HL-60/S4 treated with retinoic acid at 250 ng/mL for 4 days and 3 days (cell line): Measurements from ENCODE around the gene FMOD.
"Not testable (repeated sequence)": the region's sequence is repeated elsewhere in the genome, so short reads cannot be mapped to it uniquely, and the experiment has no call there.

ENCODE experiments used
- in situ Hi-C: fragments of 300-500 bp; cut with MboI; formaldehyde crosslinking; loops from 2 replicates; pipeline ENCODE4 v1.7.0; 2022; ENCODE audit warnings: low sequenced_read_pairs

FMOD gene

DNA sequence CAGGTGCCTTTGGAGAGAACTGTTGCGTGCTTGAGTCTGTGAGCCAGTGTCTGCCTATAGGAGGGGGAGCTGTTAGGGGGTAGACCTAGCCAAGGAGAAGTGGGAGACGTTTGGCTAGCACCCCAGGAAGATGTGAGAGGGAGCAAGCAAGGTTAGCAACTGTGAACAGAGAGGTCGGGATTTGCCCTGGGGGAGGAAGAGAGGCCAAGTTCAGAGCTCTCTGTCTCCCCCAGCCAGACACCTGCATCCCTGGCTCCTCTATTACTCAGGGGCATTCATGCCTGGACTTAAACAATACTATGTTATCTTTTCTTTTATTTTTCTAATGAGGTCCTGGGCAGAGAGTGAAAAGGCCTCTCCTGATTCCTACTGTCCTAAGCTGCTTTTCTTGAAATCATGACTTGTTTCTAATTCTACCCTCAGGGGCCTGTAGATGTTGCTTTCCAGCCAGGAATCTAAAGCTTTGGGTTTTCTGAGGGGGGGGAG is 43.2 kb downstream of the FMOD start:
- in situ Hi-C loops = no loop called here

DNA sequence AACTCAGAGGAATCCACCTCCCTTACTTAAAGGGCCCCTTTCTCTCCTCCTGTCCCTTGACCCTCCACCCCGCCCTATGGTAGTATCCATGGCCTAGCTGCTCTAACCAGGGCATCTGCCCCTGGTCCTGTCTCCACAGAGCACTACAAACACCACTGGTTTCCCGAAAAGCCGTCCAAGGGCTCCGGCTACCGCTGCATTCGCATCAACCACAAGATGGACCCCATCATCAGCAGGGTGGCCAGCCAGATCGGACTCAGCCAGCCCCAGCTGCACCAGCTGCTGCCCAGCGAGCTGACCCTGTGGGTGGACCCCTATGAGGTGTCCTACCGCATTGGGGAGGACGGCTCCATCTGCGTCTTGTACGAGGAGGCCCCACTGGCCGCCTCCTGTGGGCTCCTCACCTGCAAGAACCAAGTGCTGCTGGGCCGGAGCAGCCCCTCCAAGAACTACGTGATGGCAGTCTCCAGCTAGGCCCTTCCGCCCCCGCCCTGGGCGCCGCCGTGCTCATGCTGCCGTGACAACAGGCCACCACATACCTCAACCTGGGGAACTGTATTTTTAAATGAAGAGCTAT is 43.9 kb downstream of the FMOD start:
- in situ Hi-C loops = no loop called here

DNA sequence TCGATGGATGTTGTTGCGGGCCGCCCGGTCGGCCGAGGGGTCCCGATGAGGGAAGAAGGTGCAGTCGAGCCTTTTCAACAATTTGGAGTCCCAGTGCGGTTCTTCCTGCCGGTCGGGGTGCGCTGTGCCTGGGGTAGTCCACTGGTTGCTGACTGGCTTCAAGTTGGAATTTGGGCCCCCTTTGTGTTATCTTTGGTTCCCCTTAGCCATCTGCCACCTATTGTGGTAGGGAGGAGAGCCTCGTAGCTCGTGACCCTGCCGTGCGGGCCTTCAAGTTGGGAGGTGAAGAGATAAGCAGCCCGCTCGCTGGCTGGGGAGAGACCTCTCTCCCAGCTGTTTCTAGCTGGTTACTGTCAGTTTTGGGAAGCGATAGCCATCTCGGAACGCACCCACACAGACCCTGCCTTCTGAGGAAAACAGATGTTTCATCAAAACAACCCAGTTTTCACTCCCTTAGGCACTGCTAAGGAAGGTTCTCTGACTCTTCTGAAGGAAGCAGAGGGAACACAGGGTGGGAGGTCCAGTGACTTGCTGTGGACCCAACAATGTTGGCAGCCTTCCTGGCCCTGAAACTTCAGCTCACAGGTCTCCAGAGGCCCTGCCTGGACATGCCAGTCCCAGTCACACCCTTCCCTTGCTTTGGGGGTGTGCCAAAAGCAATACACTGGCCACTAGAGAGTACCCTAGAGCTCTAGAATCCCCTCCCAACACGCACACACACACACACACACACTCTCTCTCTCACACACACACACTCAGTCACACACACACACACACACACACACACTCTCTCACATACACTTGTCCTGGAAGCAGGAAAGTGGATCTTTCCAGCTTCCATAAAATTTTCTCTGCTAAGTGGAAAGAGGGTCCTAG is 44.6 kb downstream of the FMOD start:
- in situ Hi-C loops = no loop called here

DNA sequence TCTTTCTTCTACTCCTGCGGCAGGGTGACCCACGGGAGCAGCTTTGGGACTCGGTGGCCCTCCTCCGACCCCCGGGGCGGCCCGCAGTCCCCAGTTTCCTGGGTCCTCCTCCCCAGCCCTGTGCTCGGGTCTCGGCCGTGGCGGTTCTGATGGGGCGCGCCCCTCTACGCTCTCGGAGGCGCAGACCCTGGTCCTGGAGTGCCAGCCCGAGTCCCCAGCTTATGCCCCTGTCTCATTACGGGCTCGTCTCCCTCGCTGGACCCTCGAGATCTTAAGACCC is 45.2 kb downstream of the FMOD start:
- in situ Hi-C loops = no loop called here

DNA sequence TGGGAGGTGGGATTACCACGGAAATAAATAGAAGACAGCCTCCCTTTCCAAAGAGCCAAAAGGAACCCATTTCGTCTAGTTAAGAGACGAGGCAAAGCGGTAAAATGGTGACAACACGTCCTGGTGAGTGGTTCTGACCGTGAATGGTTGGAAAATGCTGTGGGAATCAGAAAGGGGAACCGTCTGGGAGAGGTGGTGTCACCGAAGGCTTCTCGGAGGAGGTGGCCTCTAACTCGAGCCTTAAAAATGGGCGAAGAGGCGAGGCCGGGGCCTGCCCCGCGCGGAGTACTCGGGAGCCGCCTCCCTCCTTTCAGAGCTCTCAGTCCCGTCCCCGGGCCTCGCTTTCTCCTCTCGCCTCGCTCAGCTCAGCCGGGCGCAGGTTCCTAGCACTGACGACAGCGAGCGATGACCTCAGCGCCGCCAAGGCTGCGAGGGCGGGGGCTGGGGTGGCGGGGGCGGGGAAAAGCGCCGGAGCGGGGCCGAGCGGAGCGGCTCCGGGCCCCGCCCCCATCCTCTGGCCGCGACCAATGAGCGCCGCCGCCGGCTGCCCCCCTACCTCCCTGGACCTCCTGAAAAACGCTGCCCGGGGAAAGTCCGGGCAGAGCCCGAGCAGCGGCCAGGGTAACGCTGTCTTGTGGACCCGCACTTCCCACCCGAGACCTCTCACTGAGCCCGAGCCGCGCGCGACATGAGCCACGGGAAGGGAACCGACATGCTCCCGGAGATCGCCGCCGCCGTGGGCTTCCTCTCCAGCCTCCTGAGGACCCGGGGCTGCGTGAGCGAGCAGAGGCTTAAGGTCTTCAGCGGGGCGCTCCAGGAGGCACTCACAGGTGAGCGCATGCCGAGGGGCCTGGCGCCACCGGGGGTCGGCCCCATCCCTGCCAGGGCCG is 45.8 kb downstream of the FMOD start, which contains the start of gene BTG2:
Gene BTG2, plus strand, starts transcription at position 601 of the 890 bp plus-strand sequence. Its CDS starts 88 bp downstream, at position 689.
- in situ Hi-C loops = no loop called here

DNA sequence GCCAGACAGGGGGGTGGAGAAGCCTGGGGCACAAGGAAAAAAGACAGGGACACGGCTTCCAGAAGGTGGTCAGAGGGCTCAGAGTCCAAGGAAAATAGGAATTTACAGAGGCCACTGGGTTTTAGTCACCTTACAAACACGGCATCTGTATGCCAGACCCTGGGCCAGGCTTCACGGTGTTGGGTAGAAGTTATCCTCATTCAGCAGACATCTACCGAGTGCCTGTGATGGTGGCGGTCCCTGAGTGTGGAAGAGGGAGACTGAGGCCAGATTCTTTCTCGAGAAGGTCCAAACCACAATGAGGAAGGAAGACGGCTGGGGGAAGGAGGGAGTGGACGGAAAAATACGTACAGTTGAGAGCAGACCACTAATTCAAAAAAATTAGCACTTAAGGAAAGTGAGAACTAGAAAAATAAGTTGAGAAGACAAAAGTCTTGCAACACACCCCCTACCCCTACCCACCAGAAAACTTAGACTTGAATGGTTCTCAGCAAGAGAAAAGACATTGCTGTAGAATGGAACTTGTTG is 46.5 kb downstream of the FMOD start:
- in situ Hi-C loops = no loop called here

DNA sequence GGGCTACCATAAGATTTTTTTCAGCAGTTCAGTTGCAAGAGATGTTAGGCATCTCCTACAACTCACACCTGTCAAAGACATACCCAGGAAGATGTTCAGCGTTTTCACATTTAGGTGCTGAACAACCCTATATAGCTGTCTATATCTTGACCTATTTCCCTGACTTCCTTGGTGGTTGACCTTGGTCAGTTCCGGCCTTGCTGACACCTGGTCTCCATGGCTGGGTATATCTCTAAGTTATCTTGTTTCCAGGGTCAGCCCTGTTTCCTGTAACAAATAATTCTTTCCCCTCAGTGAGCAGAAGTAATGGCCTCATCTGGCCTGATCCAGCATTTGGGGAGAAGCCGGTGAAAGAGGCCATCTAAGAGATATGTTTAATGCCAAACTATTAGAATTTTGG is 48.0 kb downstream of the FMOD start:
- in situ Hi-C loops = no loop called here

DNA sequence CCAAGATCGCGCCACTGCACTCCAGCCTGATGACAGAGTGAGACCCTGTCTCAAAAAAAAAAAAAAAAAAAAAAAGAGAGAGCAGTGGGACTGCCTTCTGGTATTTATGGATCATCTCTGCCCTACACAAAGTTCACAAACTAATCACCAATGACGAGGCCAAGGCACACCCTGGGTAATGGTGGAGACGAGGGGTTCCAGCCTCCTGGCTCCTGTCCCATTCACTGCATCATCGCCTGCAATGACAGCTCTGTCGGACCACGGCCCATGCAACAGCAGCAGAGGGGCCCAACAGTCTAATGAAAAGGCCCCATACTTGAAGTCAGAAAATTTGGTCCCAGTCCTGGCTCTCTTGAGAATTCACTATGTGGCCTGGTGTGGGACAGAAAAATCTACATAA is 48.5 kb downstream of the FMOD start:
- in situ Hi-C loops = no loop called here

DNA sequence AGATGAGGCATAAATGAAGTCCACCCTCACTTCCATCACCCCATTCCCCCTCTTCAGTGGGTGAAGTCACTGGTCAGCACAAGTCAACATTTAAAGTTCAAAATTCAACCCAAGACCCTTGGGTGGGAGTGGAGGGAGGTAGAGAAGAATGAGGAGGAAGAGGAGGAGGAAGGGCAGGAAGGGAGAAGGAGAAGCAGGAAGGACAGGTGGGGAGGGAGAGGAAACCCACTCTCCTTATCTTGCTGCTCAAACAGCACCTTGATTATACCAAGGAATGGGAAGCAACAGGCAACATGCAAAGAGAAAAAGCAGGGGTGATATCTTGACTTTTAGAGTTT is 49.6 kb downstream of the FMOD start:
- in situ Hi-C loops = no loop called here

DNA sequence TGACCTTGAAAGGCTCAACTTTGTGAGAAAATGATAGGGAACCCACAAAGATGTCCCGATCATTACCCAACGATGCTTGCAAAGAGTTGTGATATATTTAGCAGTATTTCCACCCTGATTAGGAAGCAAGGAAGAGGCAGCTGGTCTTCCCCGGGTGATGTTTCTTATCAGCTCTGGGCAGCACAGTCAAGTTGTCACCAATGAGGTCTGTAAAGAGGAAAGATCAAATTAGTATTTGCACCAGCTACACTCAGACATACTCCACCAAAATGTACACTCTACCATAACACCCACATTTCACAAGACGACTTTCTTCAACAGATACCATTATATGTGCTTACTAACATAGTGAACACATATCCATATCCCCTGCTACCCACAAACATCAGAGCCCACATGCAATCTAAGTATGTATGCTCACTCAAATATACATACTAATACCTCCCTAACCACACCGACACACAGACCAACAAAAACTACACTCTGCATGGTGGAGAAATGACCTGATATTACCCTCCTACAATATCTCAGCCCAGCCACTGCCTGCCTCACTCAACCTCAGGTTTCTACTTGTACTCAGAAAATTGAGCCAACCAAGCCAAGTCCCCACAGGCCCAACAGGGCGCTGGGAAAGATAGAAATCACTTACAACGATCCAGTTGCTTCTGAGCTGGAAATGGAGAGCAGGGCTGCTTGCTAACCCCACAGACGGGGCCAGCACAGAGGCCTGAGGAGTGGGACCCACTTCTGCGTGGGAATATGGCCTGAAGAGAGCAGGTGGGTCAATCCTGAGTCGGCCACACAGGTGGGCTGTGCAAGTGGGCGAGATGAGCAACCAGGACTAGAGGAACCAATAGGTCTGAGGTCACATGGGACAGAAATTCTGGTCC is 50.2 kb downstream of the FMOD start:
- in situ Hi-C loops = no loop called here

DNA sequence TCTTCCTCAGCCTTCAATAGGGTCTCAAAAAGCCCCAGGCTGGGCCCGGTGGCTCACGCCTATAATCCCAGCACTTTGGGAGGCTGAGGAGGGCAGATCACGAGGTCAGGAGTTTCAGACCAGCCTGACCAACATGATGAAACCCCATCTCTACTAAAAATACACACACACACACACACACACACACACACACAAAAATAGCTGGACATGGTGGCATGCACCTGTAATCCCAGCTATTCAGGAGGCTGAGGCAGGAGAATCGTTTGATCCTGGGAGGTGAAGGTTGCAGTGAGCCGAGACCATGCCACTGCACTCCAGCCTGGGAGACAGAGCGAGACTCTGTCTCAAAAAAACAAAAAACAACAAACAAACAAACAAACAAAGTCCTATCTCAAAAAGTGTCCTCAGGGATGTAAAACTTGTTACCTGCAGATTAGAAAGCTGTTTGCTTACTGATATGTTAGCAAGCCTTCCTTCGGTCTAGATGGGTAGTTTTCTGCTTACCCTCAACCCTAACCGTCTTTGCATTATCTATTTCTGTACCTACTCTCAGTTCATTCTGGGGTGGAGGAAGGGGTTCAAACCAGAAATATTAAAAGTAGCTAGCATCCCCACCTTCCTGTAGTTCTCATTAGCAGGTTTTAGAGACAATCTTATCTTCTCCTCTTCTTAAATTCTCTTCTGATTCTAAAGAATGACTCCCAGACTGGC is 51.0 kb downstream of the FMOD start:
- in situ Hi-C loops = not testable (repeated sequence)

DNA sequence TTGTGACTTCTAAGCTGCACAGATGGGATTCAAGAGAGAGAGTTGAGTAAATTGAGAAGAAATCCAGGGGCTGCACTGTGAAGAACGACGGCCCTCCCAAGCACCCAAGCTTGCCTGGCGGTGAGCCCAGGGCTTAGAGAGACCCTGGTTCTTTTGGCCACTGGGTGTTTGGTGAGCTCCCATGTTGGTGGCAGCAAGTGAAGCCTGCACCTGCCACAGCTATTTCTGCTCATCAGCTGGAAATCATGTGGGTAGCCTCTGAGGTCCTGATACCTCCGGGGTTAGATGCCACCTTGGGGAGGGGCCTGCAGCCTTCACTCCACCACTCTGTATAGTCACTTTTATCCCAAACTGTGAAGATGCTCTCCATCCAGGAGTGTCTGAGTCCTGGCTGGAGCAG is 51.8 kb downstream of the FMOD start:
- in situ Hi-C loops = no loop called here

DNA sequence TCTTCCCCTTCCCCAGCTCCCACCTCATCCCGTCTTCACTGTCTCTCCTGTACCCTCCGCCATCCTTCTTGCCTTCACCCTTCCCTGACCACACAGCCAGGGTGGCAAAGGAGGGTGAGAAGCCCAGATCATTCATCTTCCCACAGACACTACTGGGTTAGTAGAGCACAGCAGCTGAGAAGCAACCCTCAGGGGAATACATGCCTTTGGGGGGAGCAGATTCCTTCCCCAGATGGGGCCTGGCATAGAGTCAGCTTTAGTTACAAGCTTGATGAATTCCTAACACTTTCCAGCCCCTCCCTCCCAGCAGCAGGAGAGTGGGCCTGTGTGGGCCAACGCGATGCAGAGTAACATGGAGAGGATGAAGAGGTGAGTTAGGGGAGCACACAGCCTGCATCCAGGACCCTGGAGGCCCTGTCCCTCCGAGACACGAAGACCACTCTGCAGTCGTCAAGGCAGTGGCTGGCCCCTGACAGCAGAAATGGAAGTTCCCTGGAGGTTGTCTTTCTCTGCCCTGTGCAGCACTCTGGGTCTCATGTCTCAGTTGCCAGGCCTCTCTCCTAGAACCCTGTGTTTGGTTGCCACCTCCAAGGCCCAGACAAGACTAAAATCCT is 54.4 kb downstream of the FMOD start:
- in situ Hi-C loops = no loop called here

DNA sequence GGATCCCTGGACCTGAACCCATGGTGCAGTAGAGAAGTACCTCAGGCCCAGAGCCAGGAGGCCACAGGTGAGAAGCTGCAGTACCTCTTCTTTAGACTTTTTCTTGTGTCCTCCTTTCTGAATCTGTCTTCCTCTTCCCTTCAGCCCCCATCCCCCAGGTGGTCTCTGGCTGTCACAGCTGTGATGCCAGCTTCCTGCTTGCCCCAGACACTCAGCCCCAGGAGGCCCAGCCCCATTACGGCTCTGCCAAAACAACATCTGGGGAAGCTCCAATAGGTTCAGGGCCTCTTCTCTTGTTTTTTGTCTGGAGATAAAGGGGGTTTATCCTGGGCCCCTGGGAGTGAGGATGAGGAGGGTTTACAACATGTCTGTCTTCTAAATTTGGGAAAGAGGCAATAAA is 55.1 kb downstream of the FMOD start:
- in situ Hi-C loops = no loop called here

DNA sequence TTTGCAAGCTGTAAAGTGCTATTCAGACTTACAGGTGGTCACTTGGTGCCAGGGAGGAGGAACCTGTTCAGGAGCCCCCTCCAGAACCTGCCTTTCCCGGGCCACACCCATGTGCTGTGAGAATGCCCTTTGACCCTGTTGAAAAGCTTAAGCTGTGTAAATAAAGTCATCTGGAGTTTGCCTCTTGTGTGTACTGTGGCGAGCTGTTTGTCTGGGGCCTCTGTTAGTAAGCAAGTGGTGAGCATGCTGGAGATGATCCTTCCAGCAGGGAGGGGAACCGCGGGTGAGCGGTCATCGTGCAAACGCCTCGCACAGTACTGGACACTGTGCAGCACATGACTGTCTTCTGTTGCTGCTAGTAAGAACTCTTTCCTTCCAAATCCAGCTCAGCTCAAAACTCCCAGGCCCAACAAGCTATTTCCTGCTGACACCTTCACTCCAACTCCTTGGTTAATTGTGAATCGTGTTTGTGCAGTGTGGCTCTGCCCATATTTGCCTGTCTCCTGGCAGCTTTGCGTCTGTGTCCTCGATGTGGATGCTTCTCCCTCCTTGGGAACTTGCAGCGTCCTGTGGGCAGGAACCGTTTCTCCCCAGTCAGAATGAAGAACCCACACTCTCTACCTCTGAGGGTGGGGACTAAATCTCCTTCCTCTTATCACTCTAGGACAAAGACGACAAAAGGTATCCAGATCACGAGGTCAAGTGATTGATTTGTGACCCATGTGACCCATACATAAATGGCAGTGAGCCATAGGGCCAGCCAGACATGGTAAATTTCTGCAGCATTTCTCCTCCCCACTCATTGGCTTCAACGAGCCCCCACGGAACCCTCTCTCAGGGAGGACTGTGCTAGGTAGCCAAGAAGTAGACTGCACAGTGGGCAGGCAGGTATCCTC is 59.5 kb downstream of the FMOD start:
- in situ Hi-C loops = no loop called here
